Mesodermal cell (in vitro differentiated cells): ENCODE data around the gene SHOC1.
"Not testable (repeated sequence)": the region's sequence is repeated elsewhere in the genome, so short reads cannot be mapped to it uniquely, and the experiment has no call there.

ENCODE experiments used
- H3K27ac ChIP-seq: 2 replicates; pipeline ENCODE4 v1.7.0; 2013; ENCODE audit warnings: mild to moderate bottlenecking, low read depth, low read length, moderate library complexity; ENCODE audit not compliant: severe bottlenecking
- H3K36me3 ChIP-seq: 2 replicates; pipeline ENCODE4 v1.7.1; 2013; ENCODE audit warnings: mild to moderate bottlenecking, low read length, moderate library complexity; ENCODE audit not compliant: control insufficient read depth, insufficient read depth
- H3K4me1 ChIP-seq: one replicate; pipeline ENCODE4 v1.7.1; 2013; ENCODE audit warnings: mild to moderate bottlenecking, low read length; ENCODE audit not compliant: insufficient read depth, control insufficient read depth, poor library complexity, severe bottlenecking
- H3K4me3 ChIP-seq: 2 replicates; pipeline ENCODE4 v1.7.0; 2013; ENCODE audit warnings: low read length, control low read depth, mild to moderate bottlenecking; ENCODE audit not compliant: insufficient read depth, poor library complexity, severe bottlenecking; ENCODE audit errors: extremely low read depth
- H3K9me3 ChIP-seq: 2 replicates; pipeline ENCODE4 v1.7.1; 2013; ENCODE audit warnings: mild to moderate bottlenecking, low read length, moderate library complexity; ENCODE audit not compliant: control insufficient read depth
- WGBS, 2 experiments: methylation state at CpG; one replicate each; pipeline ENCODE4 v1.1.5; 2013; ENCODE audit warnings: missing lambda C conversion rate in 2 of 2; ENCODE audit not compliant: insufficient coverage in 2 of 2; 5-methylcytosine and 5-hydroxymethylcytosine counted together

Gene SHOC1

GRCh38 chr9:111828193-111828592 is 33.5 kb upstream of the SHOC1 start:
- no peaks in the 10 kb centered on the region for H3K36me3 ChIP-seq
- no peak overlapping the region for H3K4me3 ChIP-seq
- H3K4me1 ChIP-seq, result no peaks in the 10 kb centered on the region
- no peaks in the 10 kb centered on the region for H3K9me3 ChIP-seq
- WGBS, 2 experiments, result 80 to 83% methylated on average over 1 to 2 of the region's 4 CpGs
- H3K27ac ChIP-seq, result no peak overlapping the region

- WGBS, 2 experiments, result 100% methylated on average over 1 of the region's 3 CpGs; no CpG with 5 or more reads in 1 of the 2 experiments
- Histone ChIP-seq H3K9me3 (no peaks in the 10 kb centered on the region), H3K4me1 (no peaks in the 10 kb centered on the region), H3K27ac (no peak overlapping the region), H3K36me3 (no peaks in the 10 kb centered on the region), H3K4me3 (no peak overlapping the region)
These were observed 30.9 kb upstream of the SHOC1 start for GRCh38 chr9:111825468-111826145.

GRCh38 chr9:111821006-111821528 is 26.3 kb upstream of the SHOC1 start:
- H3K36me3 ChIP-seq, result no peaks in the 10 kb centered on the region
- H3K9me3 ChIP-seq, result no peaks in the 10 kb centered on the region
- no peaks in the 10 kb centered on the region for H3K4me1 ChIP-seq
- no peak overlapping the region for H3K4me3 ChIP-seq
- no peak overlapping the region for H3K27ac ChIP-seq
- 95 to 100% methylated on average over 2 to 3 of the region's 5 CpGs for WGBS, 2 experiments

GRCh38 chr9:111819360-111819759 is 24.6 kb upstream of the SHOC1 start:
- no CpG with 5 or more reads among the region's 1 CpG for WGBS, 2 experiments
- no peak overlapping the region for H3K27ac ChIP-seq
- H3K36me3 ChIP-seq, result no peaks in the 10 kb centered on the region
- H3K9me3 ChIP-seq, result no peaks in the 10 kb centered on the region
- no peak overlapping the region for H3K4me3 ChIP-seq
- no peaks in the 10 kb centered on the region for H3K4me1 ChIP-seq

- 81 to 96% methylated on average over 3 to 4 of the region's 7 CpGs for WGBS, 2 experiments
- Histone ChIP-seq H3K4me3 (no peak overlapping the region), H3K9me3 (no peaks in the 10 kb centered on the region), H3K4me1 (no peaks in the 10 kb centered on the region), H3K36me3 (no peaks in the 10 kb centered on the region), H3K27ac (no peak overlapping the region)
These were observed 20.7 kb upstream of the SHOC1 start for GRCh38 chr9:111815285-111816070.

- Histone ChIP-seq H3K27ac (no peak overlapping the region), H3K4me3 (no peak overlapping the region), H3K36me3 (no peaks in the 10 kb centered on the region), H3K4me1 (no peaks in the 10 kb centered on the region), H3K9me3 (no peaks in the 10 kb centered on the region)
- 86 to 90% methylated on average over 1 to 3 of the region's 3 CpGs for WGBS, 2 experiments
These were observed 17.6 kb upstream of the SHOC1 start for GRCh38 chr9:111812337-111812736.

- no peak overlapping the region for H3K27ac ChIP-seq
- no peaks in the 10 kb centered on the region for H3K9me3 ChIP-seq
- 77 to 100% methylated on average over 2 to 3 of the region's 4 CpGs for WGBS, 2 experiments
- H3K36me3 ChIP-seq, result no peaks in the 10 kb centered on the region
- H3K4me3 ChIP-seq, result no peak overlapping the region
- no peaks in the 10 kb centered on the region for H3K4me1 ChIP-seq
These were observed 16.2 kb upstream of the SHOC1 start for GRCh38 chr9:111810908-111811307.

GRCh38 chr9:111810415-111810814 is 15.7 kb upstream of the SHOC1 start:
- not testable (repeated sequence) for H3K36me3 ChIP-seq, H3K4me3 ChIP-seq, H3K27ac ChIP-seq, H3K9me3 ChIP-seq, H3K4me1 ChIP-seq
- WGBS, 2 experiments, result 89 to 100% methylated on average over 1 of the region's 2 CpGs

GRCh38 chr9:111807197-111807596 is 12.5 kb upstream of the SHOC1 start:
- Histone ChIP-seq H3K4me3 (no peak overlapping the region), H3K9me3 (no peaks in the 10 kb centered on the region), H3K36me3 (no peaks in the 10 kb centered on the region), H3K27ac (no peak overlapping the region), H3K4me1 (no peaks in the 10 kb centered on the region)
- WGBS, 2 experiments, result 100% methylated on average over 1 of the region's 1 CpG; no CpG with 5 or more reads in 1 of the 2 experiments

- Histone ChIP-seq H3K9me3 (no peaks in the 10 kb centered on the region), H3K4me1 (no peaks in the 10 kb centered on the region), H3K36me3 (no peaks in the 10 kb centered on the region), H3K4me3 (no peak overlapping the region), H3K27ac (no peak overlapping the region)
- 86% methylated on average over 1 of the region's 2 CpGs; no CpG with 5 or more reads in 1 of the 2 experiments for WGBS, 2 experiments
These were observed 11.5 kb upstream of the SHOC1 start for GRCh38 chr9:111806259-111806658.

GRCh38 chr9:111805830-111806241 is 11.1 kb upstream of the SHOC1 start:
- no CpG with 5 or more reads among the region's 4 CpGs for WGBS, 2 experiments
- no peak overlapping the region for H3K27ac ChIP-seq
- H3K4me3 ChIP-seq, result no peak overlapping the region

More at GRCh38 chr9:111805830-111806241, 11.1 kb upstream of the SHOC1 start:
- Histone ChIP-seq H3K9me3 (no peaks in the 10 kb centered on the region), H3K4me1 (no peaks in the 10 kb centered on the region), H3K36me3 (no peaks in the 10 kb centered on the region)
